SKM-1 treated with dmso at 0.1 percent for 144 hours (cell line): ENCODE results near the gene PPP1R9B.

Experiments used
- DNase-seq: peaks from one replicate; lab custom pipeline; 2025; ENCODE audit not compliant: unreplicated experiment; lab: John Stamatoyannopoulos, UW

The PPP1R9B gene

DNA sequence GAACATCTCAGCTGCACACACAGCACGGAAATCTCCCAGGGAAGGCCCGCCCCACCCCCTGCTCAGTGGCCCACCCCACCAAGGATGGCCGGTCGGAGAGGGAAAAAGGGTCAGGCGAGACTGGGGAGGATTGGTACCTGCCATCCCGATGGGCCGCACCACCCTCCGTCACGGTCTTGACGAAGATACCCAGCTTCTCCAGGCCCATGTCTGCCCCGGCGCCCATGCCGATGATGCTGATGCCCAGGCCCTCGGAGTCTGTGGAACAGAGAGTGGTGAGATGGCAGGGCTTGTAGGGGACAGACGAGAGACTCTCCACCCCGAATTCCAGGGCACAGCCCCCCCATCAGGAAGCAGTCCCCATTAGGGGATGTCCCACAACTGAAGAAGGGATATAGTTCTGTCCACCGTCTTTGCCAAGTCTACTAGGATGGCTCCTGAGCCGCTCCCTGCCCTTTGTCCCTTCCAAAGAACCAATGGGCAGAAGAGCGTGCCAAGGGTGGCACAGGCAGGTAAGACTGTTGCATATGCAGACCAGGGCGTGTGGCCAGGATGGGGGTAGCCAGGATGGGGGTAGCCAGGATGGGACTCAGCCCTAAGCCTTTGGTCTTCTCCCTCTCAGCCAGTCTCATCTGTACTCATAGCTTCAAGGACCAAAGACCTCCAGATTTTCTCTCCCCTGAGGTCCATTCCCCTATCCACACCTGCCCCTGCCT is 6.9 kb downstream of the PPP1R9B start:
- no peak for DNase-seq

DNA sequence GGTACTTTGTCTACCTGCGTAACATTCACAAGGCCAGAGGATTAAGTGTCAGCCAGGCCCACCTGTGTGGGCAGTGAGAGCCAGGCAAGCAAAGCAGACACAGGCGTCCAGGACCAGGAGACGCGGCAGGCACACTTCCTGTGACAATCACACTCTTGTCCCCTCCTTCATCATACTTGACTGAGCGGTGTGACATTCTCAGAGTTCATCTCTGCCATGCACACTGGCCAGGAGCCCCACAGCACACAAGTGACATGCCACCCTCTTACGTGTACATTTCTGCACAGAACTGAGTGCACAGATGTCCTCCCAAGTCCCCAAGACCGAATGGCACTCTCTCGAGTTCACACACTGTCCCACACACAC is 8.7 kb downstream of the PPP1R9B start:
- no peak for DNase-seq

DNA sequence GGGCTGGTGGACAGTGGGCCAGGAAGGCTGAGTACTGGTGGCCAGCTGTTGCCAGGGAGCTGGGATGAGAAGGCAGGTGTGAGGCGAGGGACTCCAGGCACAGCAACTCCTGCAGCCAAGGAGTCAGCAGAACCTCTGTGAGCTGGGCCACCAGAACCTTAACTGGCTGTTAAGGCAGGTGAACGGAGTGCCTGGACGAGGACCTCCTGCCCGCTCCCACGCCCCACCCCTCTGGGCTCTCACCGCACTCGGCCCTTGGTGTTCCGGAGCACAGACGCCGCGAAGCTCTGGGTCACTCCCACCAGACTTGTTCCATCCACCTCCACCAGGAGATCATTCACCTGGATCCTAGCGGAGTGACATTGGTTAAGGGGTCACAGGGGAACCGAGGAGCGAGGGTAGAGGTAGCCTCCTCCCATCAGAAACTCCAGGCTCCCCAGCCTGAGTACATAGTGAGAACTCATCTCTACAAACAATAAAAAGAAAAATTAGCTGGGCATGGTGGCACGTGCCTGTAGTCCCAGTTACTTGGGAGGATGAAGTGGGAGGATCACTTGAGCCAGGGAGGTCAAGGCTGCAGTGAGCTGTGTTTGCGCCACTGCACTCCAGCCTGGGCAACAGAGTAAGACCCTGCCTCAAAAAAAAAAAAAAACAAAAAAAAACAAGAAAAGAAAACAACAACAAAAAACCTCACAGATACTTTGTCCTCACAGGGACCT is 9.3 kb downstream of the PPP1R9B start:
- DNase-seq = no peak

DNA sequence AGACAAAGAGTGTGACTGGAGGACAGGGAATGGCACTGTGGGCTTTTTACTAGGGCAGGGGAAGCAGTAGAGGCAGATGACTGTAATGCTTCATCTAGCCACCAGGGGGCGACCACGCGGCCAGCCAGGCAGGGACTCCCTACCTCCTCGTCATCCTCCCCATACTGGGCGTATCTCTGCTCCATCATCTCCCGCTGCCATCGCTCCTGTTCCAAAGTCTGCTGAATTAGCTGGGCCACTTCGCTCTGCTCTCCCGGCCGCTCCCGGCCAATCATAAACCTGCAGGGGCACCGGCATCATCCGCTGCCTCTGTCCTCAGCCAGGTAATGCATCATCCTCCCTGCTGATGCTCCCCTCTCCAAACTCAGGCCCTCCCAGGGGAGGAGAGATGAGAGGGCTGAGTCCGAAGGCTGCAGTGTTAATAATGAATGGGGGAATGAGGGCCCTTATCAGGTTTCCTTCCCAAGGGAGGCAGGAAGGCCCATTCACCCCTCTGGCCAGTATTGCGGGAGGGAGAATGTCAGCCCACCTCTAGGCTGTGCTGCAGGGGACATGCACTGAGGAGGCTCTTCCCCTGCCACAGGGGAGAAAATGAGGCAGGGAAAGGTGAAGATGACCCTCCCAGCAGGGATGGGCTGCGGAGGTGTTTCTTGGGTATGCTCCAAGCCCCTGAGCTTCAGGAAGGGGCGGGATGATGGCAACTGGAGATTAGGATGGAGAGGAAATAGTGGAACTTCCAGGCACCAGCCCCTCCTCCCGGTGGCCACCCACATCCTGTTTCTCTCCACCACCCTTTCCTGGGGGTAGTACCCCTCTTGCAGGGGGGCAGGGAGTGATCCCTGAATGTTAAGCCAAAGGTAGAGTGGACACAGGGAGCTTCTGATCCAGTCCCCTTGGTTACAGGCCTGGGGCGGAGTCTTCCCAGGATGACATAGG is 10.3 kb downstream of the PPP1R9B start:
- peak; percentile 56 for DNase-seq

DNA sequence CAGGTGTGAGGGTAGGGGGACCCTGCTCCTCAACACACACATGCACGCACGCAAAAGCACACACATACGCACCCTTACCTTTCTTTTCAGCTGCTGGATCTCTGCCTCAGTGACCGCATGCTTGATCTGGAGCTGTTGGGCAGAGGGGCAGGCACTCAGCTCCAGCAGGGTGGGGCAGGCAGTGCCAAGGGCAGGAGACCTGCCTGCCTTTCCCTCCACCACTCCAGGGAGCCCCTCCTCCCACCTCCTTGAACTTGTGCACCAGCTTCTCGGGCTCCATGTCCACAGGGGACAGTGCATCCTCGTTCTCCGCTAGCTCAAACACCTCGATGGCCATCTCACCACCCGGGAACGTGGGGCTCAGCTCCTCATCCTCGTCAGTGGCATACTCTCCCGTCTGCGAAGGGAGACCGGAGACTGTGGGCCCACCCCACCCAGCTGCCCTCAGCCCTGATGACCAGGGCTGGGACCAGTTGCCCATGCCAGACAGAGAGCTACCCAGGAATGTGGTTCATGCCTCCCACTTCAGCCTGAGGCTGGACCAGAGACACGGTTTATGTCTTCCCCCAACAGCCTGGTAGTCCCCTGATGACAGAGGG is 11.2 kb downstream of the PPP1R9B start:
- DNase-seq = no peak

DNA sequence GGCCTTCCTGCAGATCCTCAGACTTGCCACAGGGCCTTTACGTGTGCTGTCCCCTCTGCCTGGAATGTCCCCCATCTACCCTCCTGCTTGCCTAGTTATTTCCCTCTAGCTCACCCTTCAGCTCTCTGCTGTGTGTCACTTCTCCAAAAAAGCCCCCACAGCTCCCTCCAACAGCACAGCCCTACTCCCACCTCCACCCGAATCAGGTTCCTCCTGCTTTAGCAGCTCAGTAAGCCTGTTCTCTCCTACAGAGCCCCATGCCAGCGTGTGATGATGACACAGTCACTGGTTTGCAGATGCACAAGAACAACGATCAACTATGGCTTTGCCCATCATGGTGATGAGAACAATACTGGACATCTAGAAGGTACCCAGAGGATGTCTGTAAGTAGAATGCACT is 13.4 kb downstream of the PPP1R9B start:
- DNase-seq = no peak

DNA sequence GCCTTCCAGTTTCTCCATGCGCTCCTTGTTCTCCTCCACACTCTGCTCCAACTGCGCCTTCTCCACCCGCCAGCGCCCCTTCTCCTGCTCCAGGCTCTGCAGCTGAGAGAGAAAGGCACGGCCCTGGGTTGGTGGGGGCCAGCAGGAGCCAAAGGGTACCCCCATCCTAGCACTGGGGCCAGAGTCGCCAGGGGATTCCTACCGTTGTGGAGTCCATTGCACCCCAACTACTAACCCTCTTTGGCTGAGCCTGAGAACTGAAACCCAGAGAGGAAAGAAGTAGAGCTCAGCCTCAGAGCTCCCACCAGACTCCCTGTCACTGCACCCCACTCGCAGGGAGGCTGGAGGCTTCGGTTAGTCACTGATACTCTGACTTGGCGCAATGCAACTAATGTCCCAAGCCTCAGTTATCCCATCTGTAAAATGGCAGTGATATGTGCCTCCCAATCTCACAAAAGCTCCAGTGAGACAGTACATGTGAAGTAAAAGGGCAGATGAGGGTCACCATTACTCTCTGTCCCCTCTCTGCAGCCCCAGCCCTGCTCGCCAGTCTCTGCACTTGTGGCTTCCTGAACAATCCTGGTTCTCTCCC is 14.3 kb downstream of the PPP1R9B start:
- no peak for DNase-seq

DNA sequence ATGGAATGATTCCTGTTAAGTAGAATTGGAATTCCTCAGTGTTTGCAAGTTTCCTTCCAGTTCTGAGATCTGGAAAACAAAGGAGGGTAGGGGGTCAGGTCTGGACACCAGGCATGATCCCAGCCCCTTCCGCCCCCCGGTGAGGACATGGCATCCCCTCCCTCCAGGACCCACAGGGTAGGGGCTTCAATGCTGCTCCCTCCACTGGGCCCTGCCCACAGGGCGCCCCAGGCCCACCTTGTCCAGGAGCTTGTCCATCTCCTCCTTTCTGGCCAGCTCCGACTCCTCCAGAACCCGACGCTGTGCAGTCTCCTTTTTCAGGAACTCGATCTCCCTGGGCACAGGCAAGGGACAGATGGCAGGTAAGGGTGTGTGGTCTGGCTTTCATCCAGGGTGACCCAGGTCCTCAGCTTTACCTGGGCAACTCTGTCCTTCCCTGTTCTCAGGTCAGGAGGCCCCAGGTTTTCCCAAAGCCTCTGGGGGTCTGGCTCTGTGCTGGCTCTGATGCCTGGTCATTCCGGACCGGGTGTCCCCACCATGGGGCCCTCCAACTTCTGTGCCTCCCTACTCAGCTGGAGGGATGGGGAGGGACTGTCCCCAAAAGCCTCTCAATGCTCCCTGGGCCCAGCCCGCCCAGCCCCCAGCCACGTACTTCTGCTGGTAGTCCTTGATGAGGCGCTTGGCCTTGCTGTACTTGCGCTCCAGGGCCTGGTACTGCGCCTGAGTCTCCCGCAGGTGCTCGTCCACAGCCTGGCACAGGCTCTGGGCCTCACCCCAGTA is 15.0 kb downstream of the PPP1R9B start:
- DNase-seq = no peak

DNA sequence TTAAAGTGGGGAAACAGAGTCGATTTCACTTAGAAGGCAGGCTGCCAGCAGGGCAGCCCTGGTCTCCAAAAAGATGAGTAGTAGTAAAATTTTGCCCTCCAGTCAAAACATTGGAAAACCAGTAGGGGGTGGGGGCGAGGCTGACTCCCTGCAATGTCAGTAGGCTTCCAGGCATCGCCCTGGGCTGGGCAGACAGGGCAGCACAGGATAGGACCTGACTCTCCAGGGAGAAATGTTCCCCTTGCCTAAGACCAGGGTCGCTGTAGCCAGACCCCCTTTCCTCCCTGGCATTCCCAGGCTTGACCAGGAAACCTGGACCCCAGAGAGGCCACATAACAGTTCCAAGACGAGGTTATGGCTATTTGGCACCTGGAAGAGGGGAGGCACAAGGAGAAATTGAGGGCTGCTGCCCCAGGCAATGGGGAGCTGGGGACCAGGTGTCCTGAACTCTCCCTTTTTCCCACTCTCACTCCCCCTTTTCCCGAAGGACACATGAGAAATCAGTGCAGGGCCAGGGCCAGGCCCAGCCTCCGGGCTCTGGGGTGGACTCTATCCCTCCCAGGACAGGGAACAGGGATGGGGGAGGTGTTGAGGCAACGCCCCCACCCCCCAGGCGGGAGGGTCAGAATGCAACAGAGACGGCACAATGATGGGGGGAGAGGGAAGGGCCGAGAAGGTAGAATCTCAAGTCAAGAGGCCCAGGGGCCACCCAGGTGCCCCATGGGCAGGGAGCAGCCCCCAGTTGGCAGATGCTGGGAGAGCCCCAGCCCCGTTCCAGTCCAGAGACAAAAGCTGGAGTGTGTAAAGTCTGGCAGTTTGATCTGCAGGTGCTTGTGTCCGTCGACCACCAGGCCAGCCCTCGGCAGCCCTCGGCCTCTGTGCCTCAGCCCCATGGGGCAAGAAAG is 16.0 kb downstream of the PPP1R9B start:
- DNase-seq = no peak

DNA sequence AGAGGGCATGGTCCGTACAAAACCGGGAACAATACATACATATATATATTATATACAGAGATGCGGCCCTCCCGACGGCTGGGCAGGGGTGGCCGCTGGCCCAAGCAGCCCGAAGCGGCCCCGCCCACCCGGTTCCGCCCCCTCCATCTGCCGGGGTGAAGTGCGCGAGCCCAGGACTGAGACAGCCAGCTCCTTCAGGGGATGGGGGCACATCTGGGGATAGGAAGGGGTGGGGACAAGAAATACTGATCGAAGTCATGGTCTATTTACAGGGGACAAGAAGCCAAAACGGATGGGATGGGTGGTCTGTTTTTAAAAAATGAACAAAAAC is 16.7 kb downstream of the PPP1R9B start:
- DNase-seq = no peak

DNA sequence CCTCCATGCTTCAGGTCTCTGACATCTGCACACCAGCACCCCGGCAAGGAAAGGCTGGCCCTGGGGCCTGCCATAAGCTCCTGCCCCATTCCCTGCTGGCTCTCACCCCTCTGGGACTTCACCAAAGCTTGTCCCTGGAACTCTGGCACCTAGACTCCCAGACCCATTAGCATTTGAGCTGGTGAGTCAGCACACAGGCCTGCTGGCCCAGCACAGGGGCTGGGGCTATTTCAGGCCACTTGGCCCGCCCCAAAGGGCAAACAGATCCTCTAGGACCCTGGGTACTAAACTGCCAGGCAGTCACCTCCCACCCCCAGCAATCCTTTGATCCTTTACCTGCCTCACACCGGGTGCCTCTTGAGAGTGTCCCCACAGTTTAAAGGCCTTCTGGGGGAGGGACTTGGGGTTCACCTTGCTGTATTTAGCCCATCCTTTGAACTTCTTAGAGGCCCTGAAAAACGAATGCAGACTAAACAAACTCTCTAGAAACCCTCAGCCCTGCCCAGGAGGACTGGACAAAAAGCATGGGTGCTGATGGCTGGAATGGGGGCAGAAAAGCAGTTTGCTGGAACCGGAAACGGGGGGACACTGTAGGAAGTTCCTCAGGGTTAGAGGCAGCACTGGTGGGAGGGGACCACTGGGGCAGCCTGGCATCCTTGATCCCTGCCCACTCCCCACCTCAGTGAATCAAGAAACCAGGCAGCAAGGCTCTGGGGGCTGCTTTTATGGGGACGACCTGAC is 17.3 kb downstream of the PPP1R9B start:
- DNase-seq = no peak

DNA sequence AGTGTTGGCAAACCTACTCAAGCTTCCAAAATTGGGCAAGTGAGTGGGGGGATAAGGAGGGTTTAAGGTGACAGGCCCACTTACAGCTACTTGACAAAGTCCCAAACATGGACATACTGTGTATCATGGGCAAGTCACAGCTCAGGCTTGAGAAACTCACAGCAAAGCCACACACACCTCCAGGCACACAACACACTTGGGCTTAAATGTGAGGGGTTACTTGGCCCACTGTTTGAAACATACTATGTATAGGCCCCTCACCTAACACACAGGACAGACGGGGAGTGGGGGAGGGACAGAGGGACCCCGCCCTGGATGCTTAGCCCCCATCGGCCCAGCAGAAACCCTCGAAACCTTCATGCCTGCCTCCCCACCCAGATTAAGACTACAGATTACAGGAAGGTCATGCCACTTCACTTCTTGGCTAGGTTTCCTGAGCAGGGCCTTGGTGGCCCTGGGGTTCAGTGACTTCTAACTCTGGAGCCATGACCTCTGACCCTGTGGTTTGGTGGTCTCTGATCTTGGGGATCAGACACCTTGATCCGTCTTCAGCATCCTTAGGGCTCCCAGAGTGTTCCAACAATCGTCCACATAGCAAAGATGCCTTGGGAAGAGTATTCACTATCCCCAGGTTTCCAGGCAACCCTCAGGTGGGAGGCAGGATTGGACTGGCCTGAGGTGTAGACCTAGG is 18.2 kb downstream of the PPP1R9B start:
- no peak for DNase-seq

DNA sequence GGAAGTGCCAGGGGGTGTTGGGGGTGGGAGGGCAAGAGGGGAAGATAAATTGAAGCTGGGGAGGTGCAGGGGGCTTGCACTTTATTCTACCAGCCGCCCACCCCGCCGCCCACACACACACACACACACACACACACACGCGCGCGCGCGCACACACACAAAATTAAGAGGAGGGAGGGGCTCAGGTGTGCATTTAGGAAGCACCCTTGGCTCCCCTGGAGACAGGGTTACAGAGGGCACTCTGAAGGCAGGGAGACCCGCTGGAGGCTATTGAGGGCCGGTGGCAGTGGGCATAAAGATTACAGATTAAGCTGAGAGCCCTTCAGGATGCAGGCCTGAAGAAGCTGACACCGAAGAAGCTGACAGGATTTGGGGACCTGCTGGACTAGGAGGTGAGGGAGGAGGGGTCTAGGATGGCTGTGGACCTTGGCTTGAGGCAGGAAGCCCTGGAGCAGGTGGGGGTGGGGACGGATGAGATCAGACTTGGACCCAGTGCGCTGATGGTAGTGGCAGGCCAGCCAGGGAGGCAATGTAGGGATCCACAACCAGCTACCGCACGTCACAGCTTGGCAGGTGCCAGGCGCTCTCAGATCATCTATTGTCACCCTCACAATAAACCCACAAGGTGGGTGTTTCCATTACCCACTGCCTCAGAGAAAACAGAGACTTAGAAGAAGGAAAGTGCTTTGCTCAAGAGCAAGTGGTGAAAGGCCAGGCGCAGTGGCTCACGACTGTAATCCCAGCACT is 19.7 kb downstream of the PPP1R9B start:
- no peak for DNase-seq

DNA sequence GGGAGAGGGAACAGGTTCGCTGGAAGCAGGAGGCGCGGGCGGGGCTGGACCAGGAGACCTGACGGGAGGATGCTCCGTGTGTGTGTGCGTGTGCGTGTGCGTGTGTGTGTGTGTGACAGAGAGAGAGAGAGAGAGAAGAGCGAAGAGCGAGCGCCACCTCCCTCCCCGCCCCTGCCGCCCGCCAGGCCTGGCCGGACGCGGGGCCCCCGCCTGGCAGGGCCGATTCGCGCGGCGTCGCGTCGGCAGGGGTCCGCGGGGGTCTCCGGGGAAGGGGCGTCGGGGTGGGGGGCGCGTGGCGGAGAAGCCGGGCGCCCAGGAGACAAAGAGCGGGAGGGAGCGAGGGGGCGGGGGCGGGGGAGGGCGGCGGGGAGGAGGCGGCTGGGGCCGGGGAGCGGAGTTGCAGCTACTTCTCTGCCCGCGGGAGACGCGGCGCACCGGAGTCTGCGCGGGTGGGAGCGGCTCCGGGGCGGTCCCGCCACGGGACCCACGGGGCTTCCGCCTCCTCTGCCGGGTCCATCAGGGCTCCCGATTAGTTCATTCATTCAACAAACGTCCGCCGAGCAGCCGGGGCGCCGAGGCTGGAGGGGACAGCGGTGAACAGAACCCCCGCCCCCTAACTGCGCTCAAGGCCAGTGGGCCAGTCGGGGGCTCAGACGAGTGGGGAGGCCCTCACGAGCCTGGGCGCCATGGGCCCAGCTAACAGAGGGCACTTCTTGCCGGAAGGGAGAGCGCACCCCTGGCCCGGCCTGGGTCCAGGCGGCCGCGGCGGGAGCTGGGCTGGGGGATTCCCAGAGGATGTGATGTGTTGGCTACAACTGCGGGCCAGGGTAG is 20.5 kb downstream of the PPP1R9B start, which contains the start of gene SAMD14:
Gene SAMD14 (minus strand): TSS at position 433 of the 831 bp plus-strand sequence. CDS start 5,201 bp downstream, outside the sequence.
- DNase-seq = no peak

DNA sequence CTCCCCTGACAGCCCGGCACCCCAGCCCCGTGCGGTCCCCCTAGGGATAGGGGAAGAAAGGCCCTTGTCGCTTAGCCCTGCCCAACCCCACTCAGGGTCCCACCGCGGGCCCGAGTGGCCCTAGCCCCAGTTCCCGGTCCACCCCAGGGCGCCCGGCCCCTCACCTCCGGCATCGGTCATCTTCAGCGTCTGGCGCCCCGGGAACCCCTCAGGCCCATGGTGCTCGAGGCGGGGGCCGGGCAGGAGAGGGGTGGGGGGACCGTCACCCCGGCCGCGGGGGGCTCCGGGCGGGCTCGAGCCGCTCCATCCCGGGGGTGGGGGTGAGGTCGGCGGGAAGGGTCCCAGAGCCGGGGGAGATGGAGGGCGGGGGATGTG is 21.1 kb downstream of the PPP1R9B start:
- DNase-seq = no peak
